Brain microvascular endothelial cell (primary cell): ENCODE results near the gene PABPN1.
A peak's percentile ranks its signal among the peaks of the same experiment; 100 is the strongest.

ENCODE experiments used
- DNase-seq: peaks from one replicate; pipeline ENCODE4 v3.0.0-alpha.2; 2020
- H3K27ac ChIP-seq: fragments of 250-450 bp; sonication (Bioruptor Pico); 2 replicates; pipeline ENCODE4 v1.5.1; 2020; ENCODE audit warnings: mild to moderate bottlenecking, moderate library complexity
- H3K27me3 ChIP-seq: fragments of 250-450 bp; sonication (Bioruptor Pico); replicated peaks from 2 replicates; pipeline ENCODE4 v1.5.1; 2020; ENCODE audit warnings: mild to moderate bottlenecking
- H3K36me3 ChIP-seq: fragments of 250-450 bp; sonication (Bioruptor Pico); replicated peaks from 2 replicates; pipeline ENCODE4 v1.5.1; 2020; ENCODE audit warnings: mild to moderate bottlenecking
- H3K4me3 ChIP-seq: 2 replicates; pipeline ENCODE4 v1.5.1; 2011; ENCODE audit warnings: low read depth, mild to moderate bottlenecking, control low read depth, low read length, moderate library complexity
- in situ Hi-C: cut with HindIII; loops from 2 replicates; pipeline ENCODE4 v1.10.0; 2017; ENCODE audit warnings: low sequenced_read_pairs, low pct_ligation_motif_present
- TF ChIP-seq, protein P1 (sequence below): IDR thresholded peaks from 2 replicates; pipeline ENCODE4 v1.5.1; 2011; ENCODE audit warnings: low read depth, mild to moderate bottlenecking, moderate library complexity, low read length, control low read depth, inconsistent platforms; ENCODE audit errors: missing control alignments

PABPN1 gene

DNA sequence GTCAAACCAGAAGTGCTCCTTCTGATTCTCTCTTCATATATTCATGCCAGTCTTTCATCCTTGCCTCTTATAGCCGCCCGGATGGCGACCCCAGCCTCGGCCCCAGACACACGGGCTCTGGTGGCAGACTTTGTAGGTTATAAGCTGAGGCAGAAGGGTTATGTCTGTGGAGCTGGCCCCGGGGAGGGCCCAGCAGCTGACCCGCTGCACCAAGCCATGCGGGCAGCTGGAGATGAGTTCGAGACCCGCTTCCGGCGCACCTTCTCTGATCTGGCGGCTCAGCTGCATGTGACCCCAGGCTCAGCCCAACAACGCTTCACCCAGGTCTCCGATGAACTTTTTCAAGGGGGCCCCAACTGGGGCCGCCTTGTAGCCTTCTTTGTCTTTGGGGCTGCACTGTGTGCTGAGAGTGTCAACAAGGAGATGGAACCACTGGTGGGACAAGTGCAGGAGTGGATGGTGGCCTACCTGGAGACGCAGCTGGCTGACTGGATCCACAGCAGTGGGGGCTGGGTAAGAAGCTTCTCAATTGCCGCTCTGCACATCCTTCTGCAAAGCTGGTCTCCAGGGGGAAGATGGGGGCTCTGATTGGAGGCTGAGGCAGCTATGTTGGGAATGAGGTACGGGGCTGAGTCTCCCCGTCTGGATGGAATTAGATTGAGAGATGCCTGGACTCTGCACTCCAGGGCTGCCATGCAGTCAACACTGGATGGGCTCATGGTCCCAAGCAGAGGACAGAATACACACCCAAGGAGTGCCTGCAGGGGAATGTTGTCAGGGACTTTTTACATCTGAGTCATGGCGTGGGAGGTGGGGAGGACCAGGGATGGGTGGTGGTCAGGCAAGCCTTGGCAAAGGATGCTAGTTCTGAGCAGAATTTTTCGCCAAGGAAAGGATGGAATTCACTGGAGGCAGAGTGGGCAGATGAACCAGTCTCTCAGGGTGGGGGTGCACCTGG lies 13.3 kb upstream of the PABPN1 start:
- in situ Hi-C loops = no loop called here

DNA sequence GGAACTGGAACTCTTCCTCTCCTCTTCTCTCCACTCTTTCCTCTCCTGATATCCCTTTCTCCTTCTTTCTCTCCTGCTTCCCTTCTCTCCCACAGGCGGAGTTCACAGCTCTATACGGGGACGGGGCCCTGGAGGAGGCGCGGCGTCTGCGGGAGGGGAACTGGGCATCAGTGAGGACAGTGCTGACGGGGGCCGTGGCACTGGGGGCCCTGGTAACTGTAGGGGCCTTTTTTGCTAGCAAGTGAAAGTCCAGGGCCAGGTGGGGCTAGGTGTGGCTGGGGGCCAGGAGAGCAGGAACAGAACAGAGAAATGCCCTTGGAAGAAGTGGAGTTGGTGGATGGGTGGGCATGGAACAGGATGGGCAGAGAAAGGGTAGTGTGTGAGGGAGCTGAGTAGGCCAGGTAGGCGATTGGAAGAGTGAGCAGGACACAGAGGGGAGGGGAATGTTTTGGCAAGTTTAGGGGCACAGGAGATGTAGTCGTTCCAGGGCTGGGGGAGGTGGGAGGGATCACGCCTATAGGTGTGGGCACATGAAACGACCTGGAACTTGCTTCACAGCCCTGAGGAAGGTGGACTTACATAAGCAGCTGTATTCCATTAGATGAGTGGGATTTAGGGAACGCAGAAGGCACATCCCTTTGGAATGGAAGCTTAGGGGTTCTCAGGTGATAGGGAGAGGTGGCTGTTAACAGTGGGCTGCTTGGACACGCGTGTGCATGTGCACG lies 12.4 kb upstream of the PABPN1 start:
- H3K27ac ChIP-seq = no peak overlapping the region
- DNase-seq = no peak
- in situ Hi-C loops = no loop called here
- no peaks in the 10 kb centered on the region for H3K27me3 ChIP-seq
- TF ChIP-seq, protein P1, sequence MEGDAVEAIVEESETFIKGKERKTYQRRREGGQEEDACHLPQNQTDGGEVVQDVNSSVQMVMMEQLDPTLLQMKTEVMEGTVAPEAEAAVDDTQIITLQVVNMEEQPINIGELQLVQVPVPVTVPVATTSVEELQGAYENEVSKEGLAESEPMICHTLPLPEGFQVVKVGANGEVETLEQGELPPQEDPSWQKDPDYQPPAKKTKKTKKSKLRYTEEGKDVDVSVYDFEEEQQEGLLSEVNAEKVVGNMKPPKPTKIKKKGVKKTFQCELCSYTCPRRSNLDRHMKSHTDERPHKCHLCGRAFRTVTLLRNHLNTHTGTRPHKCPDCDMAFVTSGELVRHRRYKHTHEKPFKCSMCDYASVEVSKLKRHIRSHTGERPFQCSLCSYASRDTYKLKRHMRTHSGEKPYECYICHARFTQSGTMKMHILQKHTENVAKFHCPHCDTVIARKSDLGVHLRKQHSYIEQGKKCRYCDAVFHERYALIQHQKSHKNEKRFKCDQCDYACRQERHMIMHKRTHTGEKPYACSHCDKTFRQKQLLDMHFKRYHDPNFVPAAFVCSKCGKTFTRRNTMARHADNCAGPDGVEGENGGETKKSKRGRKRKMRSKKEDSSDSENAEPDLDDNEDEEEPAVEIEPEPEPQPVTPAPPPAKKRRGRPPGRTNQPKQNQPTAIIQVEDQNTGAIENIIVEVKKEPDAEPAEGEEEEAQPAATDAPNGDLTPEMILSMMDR = no peak
- H3K4me3 ChIP-seq = peak overlapping the region; percentile 92
- H3K36me3 ChIP-seq = peaks cover 33% of the 10 kb centered on the region

More for the DNA sequence above, 13.3 kb upstream of the PABPN1 start:
- no peak overlapping the region for H3K27ac ChIP-seq
- peak; percentile 9 for DNase-seq
- TF ChIP-seq, protein P1 = no peak
- no peaks in the 10 kb centered on the region for H3K27me3 ChIP-seq
- H3K36me3 ChIP-seq = peaks cover 33% of the 10 kb centered on the region
- H3K4me3 ChIP-seq = peak overlapping the region; percentile 92

DNA sequence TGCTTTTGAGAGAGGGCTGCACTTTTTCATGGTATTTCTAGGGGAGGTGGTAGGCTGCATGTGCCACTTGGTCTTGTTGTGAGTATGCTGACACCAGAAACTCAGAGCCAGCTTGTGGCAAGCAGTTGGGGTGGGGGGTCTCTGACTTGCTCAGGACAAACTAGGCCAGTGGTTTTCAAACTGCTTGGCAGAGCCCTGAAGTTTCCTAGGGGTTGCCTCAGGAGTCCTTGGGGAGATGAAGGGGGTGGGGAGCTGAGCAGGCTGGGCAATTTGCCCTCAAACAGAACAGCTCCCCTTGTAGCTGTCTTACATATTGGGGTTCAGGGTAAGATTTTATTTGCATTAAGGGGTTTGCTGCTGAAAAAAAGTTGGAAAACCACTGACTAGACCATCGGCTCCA lies 10.7 kb upstream of the PABPN1 start:
- in situ Hi-C loops = no loop called here
- no peak for DNase-seq
- Histone ChIP-seq H3K4me3 (no peak overlapping the region), H3K27me3 (no peaks in the 10 kb centered on the region), H3K27ac (no peak overlapping the region), H3K36me3 (peaks cover 33% of the 10 kb centered on the region)
- TF ChIP-seq, protein P1 = no peak

DNA sequence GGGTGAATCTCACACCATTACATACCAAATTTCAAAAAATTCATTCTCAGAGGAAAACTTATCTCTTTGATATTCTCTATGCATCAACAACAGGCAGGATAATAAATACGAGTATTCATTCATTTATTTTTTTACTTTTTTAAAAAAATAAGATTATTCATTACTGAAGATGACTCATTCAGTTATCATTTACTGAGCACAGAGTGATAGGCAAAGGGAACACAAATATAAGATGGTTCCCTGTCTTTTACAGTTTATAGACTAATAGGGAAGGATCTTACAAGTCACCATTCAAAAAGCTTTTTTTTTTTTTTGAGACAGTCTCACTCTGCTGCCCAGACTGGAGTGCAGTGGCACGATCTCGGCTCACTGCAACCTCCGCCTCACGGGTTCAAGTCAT lies 5.0 kb upstream of the PABPN1 start:
- in situ Hi-C loops = no loop called here
- Histone ChIP-seq H3K4me3 (no peak overlapping the region), H3K27ac (no peak overlapping the region), H3K27me3 (no peaks in the 10 kb centered on the region), H3K36me3 (peaks cover 14% of the 10 kb centered on the region)
- no peak for DNase-seq
- TF ChIP-seq, protein P1 = no peak

DNA sequence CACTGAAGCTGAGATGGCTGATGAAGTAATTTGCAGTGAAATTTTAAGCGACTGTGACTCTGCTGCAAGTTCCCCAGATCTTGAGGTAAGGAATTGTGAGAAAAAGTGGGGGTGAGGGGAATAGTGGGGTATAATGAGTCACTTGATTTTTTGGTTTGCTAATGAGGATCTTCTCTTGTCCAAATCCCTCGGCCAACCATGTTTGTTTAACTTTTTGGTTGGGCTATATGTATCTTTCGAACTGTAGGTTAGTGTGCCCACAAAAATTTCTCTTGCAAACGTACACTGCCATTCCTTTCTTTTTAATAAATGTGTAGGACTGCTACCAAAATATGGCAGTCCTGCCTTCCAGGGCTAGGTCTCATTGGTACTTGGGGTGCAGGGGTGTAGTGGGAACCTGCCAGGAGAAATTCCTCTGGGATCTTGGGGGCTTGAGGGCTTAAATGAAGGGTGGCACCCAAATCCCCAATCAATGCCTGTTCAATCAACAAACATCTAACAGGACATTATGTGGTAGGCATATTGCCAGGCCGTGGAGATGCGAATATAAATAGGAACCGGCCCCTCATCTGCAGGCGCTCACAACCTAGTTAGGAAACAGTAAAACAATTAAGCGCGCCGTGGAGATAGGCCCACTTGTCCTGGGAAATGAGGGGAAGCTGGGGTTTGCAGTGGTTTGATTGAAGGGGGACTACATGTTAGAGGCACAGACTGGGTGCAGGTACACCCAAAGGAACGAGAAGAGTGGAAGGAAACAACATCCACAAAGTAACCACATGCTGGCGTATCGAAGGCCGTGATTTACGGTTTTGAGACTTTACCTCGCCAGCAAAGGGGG lies 1.3 kb upstream of the PABPN1 start:
- in situ Hi-C loops = no loop called here
- no peak for DNase-seq
- peak overlapping the region; percentile 58 for H3K27ac ChIP-seq
- TF ChIP-seq, protein P1 = no peak
- no peaks in the 10 kb centered on the region for H3K27me3 ChIP-seq
- peaks cover 28% of the 10 kb centered on the region for H3K36me3 ChIP-seq
- H3K4me3 ChIP-seq = no peak overlapping the region
